Uterus (tissue), 2 donors: ENCODE measurements around the gene CD2BP2.

ENCODE experiments used
- CTCF ChIP-seq, 4 experiments: fragments of 200-600 bp in 2 of 4; fragments of 450-650 bp in 2 of 4; sonication (generic) in 2 of 4; IDR thresholded peaks; one replicate each; pipeline ENCODE4 v1.5.1; 2016 to 2019; ENCODE audit warnings: antibody characterized with exemption in 4 of 4, mild to moderate bottlenecking in 2 of 4, moderate library complexity in 1 of 4
- POLR2A ChIP-seq, 2 donors: fragments of 450-650 bp; IDR thresholded peaks; one replicate each; pipeline ENCODE4 v1.6.1; 2016; ENCODE audit warnings: antibody characterized with exemption in 2 of 2, mild to moderate bottlenecking in 1 of 2, moderate library complexity in 1 of 2

- no peak for TF ChIP-seq CTCF (IDR thresholded peaks at IDR 0.05)
- no peak for TF ChIP-seq POLR2A (IDR thresholded peaks at IDR 0.05)
These were observed 14.5 kb downstream of the CD2BP2 start for GRCh38 chr16:30340621-30341020.
